ENCODE data around the gene KIF6.

DNA sequence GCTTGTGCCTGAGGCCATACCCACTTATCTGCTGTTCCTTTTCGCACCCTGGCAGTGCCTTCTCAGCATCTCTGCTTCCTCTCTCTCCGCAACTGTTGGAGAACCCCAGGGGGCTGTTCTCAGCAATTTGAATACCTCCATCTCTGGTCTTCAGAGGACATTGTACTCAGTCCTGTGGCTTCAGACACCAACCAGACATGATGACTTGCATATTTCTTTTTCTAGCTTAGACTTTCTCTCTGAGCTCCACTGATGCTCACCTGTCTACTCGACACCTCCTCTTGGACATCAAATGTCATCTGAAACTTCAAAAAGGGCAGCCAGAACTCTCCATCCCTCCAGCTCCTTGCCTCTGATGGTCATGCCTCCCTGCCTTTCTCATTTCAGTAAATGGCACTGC, 383.9 kb downstream of the KIF6 start:
- TF ChIP-seq, protein P1, sequence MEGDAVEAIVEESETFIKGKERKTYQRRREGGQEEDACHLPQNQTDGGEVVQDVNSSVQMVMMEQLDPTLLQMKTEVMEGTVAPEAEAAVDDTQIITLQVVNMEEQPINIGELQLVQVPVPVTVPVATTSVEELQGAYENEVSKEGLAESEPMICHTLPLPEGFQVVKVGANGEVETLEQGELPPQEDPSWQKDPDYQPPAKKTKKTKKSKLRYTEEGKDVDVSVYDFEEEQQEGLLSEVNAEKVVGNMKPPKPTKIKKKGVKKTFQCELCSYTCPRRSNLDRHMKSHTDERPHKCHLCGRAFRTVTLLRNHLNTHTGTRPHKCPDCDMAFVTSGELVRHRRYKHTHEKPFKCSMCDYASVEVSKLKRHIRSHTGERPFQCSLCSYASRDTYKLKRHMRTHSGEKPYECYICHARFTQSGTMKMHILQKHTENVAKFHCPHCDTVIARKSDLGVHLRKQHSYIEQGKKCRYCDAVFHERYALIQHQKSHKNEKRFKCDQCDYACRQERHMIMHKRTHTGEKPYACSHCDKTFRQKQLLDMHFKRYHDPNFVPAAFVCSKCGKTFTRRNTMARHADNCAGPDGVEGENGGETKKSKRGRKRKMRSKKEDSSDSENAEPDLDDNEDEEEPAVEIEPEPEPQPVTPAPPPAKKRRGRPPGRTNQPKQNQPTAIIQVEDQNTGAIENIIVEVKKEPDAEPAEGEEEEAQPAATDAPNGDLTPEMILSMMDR (IDR thresholded peaks at IDR 0.05): no peak
- TF ChIP-seq EZH2 (IDR thresholded peaks at IDR 0.05; ENCODE audit: borderline replicate concordance, insufficient read depth, low read depth, low read length, poor library complexity, severe bottlenecking): no peak

All from B cell (primary cell).